Superior temporal gyrus (tissue), 1 donor: ENCODE results near the gene ETNK2.
A peak's percentile ranks its signal among the peaks of the same experiment; 100 is the strongest.

ENCODE experiments used
- DNase-seq: peaks from one replicate; pipeline ENCODE4 v3.0.0-alpha.2; 2016; ENCODE audit errors: extremely low spot score

Gene ETNK2

GRCh38 chr1:204177133-204177532, 25.3 kb upstream of the ETNK2 start:
- DNase-seq = no peak

DNA sequence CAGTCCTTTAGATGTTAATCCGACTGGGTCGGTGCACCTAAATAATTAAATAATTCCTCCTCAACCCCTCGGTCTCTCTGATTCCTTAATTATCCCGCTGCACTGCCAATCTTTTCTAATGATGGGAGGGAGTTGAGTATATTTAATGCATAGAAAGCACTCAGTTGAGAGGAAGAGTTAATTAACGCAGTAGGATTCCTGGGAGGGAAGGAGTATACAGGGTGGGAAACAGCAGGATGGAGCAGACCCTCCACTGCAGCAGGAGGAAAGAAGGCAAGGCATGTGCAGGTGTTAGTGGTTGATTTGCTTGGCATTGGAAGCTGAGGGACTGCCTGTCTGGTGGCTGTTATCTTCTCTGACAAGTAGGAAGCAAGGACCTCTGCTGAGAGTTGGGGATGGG, 24.2 kb upstream of the ETNK2 start:
- no peak for DNase-seq

DNA sequence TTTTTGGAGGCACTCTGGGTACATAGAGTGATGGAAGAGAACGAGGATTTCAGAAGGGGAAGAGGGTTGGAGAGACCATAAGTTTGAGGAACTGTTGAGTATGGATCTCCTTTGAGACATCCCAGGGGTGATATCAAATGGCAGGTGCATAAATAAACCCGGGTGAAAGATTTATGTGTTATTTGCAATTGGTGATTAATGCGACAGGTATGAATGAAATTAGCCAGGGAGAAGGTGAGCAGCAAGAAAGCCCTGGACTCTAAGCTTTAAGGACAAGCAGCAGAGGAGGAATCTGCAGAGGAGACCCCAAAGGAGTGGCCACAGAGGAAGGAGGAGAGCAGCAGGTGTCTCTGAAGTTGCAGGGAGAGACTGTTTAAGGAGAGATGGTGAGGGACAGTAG, 23.1 kb upstream of the ETNK2 start:
- DNase-seq = no peak

DNA sequence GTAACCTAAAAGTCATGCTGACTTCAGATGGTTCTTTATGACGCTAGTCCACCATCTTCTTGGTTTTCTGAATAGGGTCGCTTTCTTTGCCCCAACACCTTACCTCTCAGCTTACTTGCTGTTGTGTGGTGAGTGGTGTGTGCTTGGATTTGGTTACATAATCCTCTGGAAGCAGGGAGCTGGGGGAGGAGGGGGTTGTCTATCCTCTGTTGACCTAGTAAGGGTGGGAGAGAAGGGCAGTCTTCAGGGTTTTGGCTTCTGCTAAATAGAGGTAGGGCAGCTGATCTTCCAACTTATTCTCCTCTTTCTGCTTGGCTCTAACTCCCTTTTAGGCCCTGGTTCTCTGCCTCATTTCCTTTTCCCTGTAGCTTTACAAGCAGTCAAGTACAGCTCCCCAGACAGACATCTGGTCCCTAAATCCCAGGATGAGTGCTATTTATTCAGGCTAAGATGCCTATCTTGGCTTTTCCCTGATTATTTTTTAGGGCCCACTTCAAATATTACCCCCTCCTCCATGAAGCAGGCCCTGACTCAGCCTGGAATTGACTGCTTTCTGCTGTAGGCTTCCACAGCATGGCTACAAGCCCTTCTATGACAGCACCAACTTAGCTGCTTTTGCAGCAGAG, 20.7 kb upstream of the ETNK2 start:
- DNase-seq = no peak

DNA sequence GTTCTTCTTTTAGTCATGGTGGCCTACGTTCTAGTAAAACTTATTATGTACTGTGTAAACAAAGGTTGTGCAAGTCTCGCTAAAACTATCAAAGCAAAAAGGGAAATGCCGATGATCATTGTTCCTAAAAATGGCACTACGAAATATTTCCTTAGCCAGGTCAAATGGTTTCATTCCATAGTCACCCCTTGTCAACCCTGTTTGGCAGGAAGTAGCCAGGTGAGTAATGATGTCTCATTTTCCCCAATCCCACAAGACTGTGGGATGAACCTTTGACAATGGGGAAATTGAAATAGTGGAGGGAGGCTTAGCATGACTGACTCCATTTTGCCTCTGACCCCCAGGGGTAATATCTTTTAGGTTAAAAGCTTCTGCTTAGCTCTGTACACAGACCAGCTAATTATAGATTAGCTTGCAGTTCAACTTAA, 19.9 kb upstream of the ETNK2 start:
- DNase-seq = no peak

- DNase-seq = no peak
Observed at GRCh38 chr1:204170494-204171155, 18.8 kb upstream of the ETNK2 start.

GRCh38 chr1:204169858-204170257, 18.0 kb upstream of the ETNK2 start:
- no peak for DNase-seq

DNA sequence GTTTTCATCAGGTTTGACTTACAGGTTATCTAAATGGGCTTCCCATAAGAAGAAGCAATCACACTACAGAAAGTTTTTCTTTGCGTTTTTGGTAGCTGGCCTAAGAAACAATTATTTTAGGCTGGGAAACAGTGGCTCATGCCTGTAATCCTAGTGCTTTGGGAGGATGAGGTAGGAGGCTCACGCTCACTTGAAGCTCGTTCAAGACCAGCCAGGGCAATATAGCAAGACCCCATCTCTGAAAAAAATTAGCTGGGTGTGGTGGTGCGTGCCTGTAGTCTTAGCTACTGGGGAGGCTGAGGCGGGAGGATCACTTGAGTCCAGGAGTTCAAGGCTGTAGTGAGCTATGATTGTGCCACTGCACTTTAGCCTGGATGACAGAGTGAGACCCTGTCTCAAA, 15.9 kb upstream of the ETNK2 start:
- no peak for DNase-seq

DNA sequence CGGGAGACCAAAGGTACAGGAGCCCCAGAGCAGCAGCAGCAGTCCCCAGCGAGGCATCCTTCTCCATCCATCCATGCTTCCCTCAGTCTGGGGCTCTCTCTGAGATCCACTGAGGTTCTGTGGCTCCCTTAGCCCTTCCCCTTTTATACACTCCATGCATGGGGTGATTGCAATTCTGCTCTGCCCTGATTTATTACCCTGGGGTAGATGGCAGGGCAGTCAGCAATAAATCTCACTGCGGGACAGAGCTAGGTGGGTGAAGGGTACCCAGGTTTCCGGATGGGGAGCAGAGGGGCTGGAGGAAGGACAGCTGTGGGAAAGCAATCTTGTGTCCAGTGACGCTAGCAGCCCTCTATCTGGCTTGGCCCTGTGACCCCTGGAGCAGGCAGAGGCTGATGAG, 14.4 kb upstream of the ETNK2 start, which contains the start of gene REN:
Gene REN, minus strand, starts transcription at position 119 of the 400 bp plus-strand sequence. Its CDS starts 44 bp downstream, at position 75.
- DNase-seq = no peak

- DNase-seq = peak; percentile 85
Observed at GRCh38 chr1:204162494-204163074, 10.7 kb upstream of the ETNK2 start.

DNA sequence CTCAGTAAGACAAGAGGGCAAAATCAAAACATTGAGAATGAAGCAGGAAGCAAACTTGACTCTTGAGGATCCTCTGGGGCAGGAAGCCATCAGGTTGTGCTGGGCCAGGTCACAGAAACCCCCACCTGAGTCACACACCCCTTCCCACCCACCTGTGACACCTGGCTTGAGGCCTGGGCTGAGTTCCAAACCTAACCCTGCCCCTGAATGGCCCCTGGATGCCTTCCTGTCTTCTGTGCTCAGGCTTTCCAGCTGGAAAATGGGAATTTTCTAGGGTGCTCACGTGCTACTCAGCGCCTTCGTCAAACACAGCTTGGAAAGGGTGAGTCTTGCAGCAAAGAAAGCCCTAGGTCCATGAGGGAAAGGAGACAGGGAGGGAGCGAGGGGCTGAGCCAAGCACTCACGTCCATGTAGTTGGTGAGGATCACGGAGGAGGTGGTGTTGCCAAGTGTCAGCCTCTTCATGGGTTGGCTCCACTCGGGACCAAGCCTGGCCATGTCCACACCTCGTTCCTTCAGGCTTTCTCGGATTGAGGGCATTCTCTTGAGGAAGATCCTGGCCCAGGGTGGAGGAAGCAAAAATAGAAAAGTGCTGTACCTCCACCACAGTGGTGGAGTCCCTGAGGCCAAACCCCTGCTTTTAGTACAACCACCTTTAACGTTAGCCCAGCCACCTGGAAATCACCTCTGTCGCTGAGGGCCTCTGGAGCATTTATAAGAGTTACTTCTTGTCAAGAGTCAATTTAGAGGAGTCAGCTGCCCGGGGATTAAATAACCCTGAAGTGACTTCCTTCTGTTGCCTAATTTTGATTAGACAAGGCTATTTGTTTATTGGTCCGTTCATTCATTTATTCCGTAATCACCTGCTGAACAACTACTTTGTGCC, 10.0 kb upstream of the ETNK2 start:
- no peak for DNase-seq

GRCh38 chr1:204157962-204158361, 6.1 kb upstream of the ETNK2 start:
- DNase-seq = no peak

DNA sequence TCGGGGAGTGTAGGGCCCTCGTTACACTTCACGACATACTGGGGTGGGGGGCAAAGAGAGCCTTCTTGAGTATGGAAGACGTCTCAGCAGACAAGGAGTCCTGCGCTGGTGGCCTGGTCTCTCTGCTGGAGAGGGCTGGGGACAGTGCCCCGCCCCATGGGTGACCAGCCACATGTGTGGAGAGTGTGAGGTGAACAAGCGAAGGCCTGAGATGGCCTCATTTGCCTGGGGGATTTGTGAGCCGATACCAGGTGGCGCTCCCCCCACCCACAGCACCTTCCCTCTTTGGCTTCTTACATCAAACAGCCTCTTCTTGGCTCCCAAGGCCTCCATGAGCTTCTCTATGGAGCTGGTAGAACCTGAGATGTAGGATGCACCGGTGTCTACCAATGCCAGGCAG, 4.0 kb upstream of the ETNK2 start:
- no peak for DNase-seq

DNA sequence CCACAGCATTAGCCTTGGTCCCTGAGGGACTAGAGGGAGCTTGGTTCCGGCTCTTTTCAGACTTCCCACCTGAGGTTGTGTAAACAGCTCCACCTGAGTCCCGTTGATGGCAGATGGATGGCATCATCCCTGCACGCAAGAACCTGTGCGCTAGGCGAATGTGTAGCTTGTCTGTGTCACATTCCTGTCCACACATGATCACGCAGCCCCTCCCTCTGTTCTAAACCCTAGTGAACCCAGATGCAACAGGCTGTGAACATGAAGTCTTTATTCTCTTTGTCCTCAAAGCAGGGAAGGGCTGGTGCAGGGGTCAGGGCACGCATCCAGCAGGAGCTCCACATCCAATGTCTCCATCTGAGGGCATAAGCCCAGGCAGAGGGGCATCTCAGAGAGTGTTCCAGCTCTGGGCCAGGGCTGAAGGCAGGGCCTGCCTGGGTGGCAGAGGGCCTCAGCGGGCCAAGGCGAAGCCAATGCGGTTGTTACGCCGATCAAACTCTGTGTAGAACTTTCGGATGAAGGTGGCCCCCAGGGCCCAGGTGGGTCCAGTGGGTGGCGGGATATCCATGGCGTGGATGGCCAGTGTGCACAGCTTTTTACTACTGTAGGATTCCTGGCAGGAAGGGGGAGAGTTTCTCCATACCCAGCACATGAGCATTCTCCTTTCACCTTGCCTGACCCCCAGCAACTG, 2.9 kb upstream of the ETNK2 start:
- no peak for DNase-seq

DNA sequence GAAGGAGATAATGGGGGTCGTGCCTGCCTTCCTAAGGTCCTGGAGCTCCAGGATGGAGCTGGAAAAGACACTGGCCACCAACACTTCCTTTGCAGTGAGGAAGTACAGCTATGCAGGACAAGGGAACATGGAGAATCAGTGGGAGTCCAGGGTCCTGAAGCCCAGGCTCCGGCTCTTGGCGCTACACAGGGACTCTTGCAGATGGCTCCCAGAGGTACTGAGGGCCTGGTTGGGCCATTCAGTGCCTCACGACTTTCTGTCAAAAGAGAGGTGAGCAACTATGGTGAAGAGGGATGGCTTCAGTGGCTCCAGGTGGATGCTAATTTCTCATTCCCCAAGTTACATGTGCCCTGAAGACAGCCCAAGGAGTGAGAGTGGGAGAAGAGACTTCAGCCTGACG, 1.8 kb upstream of the ETNK2 start:
- no peak for DNase-seq

DNA sequence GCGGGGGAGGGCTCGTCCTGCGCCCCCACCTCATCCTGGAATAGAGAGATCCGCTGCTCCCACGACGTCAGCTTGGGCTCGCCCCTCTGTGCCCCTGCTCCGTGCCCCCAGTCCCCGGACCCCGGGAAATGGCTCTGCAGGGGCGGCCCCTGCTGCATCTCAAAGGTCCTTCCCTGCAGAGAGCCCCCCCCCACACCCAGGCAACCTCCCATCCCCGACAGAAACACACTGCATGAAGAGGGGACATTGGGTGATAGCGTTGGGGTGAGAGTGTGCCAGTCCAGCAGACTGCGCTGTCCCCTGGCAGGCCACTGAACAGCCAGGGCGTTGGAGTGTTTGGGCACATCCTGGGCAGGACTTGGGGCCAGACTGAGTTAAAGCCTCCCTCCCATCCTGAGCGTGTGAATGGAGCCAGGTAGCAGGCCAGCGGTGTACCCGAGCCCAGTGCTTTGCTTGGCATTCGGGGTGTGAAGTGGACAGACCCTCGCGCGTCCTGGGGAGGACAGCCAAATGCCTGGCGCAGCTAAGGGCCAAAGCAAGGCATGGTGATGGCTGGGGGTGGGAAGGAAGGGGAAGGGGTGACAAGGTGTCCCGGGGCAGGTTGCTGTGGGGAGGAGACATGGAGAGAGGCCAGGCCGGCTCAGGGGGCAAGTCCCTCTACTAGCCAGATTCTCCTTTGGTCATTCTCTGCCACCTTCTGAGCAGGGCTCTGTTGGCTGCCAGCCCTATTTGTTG, 633 bp upstream of the ETNK2 start:
- no peak for DNase-seq

DNA sequence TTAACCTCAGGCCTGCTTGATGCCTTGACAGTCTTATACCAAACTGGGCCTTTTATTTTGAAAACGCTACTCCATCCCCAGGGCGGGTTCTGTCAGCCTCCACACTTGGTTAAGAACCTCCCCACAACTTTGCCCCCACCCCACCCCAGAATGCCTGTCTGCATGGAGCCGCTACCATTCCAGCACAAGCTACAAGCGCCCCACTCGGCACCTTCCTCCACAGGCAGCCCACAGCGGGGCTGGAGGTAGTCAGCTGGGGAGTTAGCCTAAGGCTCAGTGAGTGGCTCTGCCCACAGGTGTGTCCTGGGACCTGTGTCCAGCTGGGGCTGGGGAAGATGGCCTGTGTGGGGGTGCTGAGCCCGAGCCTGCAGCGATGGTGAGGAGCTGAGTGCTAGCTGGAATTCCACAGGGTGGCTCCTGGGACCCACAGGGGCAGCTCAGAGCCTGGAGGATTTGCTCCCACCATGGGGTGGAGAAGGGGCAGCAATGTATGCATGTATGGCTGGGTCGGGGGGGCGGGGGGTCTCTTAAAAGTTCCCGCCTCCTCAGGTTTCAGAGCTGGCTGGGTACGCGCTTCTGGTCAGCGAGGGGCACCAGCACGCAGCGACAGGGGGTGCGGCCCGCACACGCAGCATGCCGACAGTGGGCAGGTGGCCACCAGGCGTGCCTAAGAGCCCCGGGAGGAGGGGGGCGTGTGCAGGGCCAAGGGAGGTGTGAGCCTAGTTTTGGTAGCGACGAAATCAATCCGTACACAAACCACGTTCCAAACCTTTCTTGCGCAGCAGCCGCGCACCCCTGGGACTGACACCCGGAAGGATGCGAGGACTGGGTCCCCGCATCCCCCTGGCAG, 917 bp downstream of the ETNK2 start:
- DNase-seq = no peak

GRCh38 chr1:204149635-204150565, 1.9 kb downstream of the ETNK2 start:
- DNase-seq = no peak

- no peak for DNase-seq
Observed at GRCh38 chr1:204149107-204149506, 2.7 kb downstream of the ETNK2 start.
